OCI-LY7 (cell line): ENCODE measurements around the gene ABCC4.

Experiments
- EZH2phosphoT487 ChIP-seq: fragments of 200-600 bp; sonication (generic); IDR thresholded peaks from 2 replicates; pipeline ENCODE4 v1.6.1; 2018; ENCODE audit warnings: low read depth, borderline replicate concordance, mild to moderate bottlenecking, mixed run types, antibody characterized with exemption, low read length, moderate library complexity, mixed read lengths
- TF ChIP-seq, protein P1 (sequence below): fragments of 200-600 bp; sonication (generic); conservative IDR thresholded peaks from 2 replicates; pipeline ENCODE4 v1.5.1; 2014; ENCODE audit warnings: mild to moderate bottlenecking, antibody characterized with exemption, low read length, moderate library complexity, mixed read lengths

DNA sequence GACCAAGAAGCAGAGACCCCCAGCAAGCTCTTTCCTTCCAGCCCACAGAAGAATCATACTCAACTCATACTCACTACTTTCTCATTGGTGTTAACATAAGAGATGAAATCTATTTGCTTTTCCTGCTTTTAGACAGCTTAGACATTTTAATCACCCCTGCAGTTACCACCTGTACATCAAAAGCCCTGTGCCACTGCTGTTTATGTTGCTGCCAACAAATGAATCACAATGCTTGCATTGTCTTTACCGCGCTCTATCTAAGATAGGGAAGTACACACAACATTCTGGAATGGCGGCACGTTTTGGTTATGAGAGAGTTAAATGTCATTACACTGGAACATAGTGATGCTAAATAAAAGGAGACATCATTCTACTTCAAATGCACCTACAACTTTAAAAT, 95.1 kb downstream of the ABCC4 start:
- TF ChIP-seq EZH2phosphoT487 = no peak
- TF ChIP-seq, protein P1, sequence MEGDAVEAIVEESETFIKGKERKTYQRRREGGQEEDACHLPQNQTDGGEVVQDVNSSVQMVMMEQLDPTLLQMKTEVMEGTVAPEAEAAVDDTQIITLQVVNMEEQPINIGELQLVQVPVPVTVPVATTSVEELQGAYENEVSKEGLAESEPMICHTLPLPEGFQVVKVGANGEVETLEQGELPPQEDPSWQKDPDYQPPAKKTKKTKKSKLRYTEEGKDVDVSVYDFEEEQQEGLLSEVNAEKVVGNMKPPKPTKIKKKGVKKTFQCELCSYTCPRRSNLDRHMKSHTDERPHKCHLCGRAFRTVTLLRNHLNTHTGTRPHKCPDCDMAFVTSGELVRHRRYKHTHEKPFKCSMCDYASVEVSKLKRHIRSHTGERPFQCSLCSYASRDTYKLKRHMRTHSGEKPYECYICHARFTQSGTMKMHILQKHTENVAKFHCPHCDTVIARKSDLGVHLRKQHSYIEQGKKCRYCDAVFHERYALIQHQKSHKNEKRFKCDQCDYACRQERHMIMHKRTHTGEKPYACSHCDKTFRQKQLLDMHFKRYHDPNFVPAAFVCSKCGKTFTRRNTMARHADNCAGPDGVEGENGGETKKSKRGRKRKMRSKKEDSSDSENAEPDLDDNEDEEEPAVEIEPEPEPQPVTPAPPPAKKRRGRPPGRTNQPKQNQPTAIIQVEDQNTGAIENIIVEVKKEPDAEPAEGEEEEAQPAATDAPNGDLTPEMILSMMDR = no peak
